NAMALWA (cell line): ENCODE measurements around the gene MFSD2A.
A peak's percentile ranks its signal among the peaks of the same experiment; 100 is the strongest.
"Not testable (repeated sequence)": the region's sequence is repeated elsewhere in the genome, so short reads cannot be mapped to it uniquely, and the experiment has no call there.

Experiments
- DNase-seq: peaks from one replicate; pipeline ENCODE4 v3.0.0-alpha.2; 2015; ENCODE audit warnings: low spot score

MFSD2A gene

GRCh38 chr1:40003156-40004093 is 48.5 kb downstream of the MFSD2A start:
- peak; percentile 39 for DNase-seq

GRCh38 chr1:40004857-40005256 is 49.9 kb downstream of the MFSD2A start:
- no peak for DNase-seq

- DNase-seq: not testable (repeated sequence)
These were observed 52.6 kb downstream of the MFSD2A start for GRCh38 chr1:40007481-40008034.

GRCh38 chr1:40011198-40011597 is 56.3 kb downstream of the MFSD2A start:
- no peak for DNase-seq

GRCh38 chr1:40014253-40014706 is 59.3 kb downstream of the MFSD2A start:
- no peak for DNase-seq

GRCh38 chr1:40014812-40015594 is 60.1 kb downstream of the MFSD2A start:
- no peak for DNase-seq

- peak; percentile 34 for DNase-seq
These were observed 63.1 kb downstream of the MFSD2A start for GRCh38 chr1:40017951-40018575.
